ENCODE results near the gene CCDC137.

The CCDC137 gene

DNA sequence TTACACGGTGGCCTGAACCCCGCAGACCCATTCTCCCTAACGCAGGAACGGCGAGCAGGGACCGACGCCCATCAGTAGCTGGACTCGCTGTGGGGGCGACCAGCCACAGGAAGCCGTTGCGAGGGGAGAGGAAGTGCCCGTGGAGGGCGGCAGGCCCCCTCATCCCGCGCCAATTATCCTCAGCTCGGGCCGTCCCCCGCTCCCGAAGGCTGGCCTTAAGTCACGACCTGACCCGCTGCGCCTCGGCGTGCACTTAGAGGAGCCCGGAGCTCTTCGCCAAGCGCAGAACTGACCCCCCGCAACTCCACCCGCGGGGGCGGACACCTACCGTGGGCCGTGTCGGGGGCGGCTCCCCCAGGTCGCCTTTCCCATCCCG, 16.7 kb downstream of the CCDC137 start:
- peak; percentile 37 for DNase-seq (ENCODE audit: low read depth, low spot score)

GRCh38 chr17:81683584-81684441, 17.3 kb downstream of the CCDC137 start, which contains the start of the genes ARL16 and HGS:
ARL16 (minus strand) TSS chr17:81683797; CDS start chr17:81683753, 44 bp downstream.
HGS (plus strand) TSS chr17:81684011; CDS start chr17:81684067, 56 bp downstream.
- DNase-seq (ENCODE audit: low read depth, low spot score), result peak; percentile 100

- peak; percentile 55 for DNase-seq (ENCODE audit: low read depth, low spot score)
Measured at GRCh38 chr17:81684442-81684911, 17.9 kb downstream of the CCDC137 start.

DNA sequence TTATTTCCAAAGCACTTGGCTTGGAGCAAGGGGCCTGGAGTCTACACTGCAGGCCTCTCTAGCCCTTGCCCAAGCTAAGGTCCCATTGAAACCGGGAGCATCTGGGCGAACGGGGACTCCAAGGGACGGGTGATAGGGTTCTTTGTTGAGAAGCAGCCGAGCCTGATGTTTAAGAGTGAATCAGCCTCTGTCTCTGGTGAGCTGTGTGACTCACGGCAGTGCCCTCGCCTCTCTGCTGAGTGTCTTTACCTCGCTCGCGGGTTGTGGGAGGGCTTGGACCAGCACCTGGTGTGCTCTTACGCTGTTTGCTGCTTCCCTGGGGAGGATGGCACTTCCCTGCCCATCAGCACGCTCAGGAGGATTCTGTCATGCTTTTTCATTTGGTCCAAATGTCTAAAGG, 18.6 kb downstream of the CCDC137 start:
- no peak for DNase-seq (ENCODE audit: low read depth, low spot score)

DNA sequence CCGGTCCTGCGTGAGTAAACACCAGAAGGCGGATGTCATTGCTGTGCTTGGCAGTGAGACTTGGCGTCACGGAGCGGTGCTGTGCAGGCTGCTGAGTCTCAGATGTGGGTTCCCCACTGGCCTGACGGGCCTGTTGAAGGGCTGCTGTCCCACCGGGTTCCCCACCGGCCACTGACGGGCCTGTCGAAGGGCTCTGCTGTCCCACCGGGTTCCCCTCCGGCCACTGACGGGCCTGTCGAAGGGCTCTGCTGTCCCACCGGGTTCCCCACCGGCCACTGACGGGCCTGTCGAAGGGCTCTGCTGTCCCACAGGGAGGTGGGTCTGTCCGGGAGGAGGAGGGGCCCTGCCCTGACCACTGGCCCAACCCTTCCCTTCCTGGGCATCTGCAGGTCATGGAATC, 20.1 kb downstream of the CCDC137 start:
- DNase-seq (ENCODE audit: low read depth, low spot score), result no peak

GRCh38 chr17:81687770-81688541, 21.4 kb downstream of the CCDC137 start:
- DNase-seq (ENCODE audit: low read depth, low spot score), result no peak

- no peak for DNase-seq (ENCODE audit: low read depth, low spot score)
Measured at GRCh38 chr17:81688616-81689015, 22.1 kb downstream of the CCDC137 start.

DNA sequence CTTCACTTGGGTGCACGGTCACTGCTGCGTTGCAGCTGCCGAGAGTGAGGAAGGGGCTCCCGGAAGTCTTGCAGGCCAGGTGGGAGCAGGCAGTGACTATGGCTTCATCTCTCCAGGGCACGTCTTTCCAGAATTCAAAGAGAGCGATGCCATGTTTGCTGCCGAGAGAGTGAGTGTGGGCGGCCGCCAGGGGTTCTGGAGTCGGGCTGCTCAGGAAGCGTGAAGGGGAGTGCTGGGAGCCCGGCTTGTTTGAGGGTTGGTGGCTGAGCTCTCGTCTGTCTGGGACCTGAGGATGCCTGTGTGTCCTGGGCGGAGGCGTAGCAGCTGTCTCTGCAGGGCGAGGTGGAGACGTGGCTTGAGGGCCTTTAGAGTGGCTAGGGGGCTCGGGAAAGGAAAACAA, 23.5 kb downstream of the CCDC137 start:
- no peak for DNase-seq (ENCODE audit: low read depth, low spot score)

DNA sequence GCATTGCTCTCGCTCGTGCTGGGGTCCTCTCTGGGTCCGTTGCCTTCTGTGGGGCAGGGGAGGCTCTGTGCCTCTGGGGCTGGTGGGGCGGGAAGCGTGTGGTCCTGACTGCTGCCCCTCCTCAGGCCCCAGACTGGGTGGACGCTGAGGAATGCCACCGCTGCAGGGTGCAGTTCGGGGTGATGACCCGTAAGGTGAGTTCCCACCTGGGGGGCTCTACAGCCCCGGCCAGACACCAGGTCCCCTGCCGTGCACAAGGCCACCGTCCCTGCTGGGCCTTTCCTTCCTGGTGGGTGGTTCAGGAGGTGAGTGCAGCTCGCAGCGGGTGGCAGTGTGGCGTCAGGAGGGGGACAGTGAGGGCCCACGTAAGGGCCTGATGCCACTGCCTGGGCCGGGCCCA, 24.0 kb downstream of the CCDC137 start:
- DNase-seq (ENCODE audit: low read depth, low spot score), result no peak

DNA sequence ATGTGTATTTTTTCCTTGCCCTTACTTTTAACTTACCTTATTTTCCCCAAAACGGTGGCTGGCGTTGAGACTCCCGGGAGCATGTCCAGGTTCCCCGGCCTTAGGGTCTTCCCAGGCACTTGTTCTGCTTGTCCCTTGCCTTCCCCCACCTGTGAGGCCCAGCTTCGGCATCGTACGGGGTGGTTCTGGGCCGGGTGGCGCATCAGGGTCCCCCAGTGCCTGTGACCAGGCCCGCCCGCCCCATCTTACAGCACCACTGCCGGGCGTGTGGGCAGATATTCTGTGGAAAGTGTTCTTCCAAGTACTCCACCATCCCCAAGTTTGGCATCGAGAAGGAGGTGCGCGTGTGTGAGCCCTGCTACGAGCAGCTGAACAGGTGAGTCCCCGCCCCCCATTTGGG, 24.7 kb downstream of the CCDC137 start:
- DNase-seq (ENCODE audit: low read depth, low spot score), result no peak

DNA sequence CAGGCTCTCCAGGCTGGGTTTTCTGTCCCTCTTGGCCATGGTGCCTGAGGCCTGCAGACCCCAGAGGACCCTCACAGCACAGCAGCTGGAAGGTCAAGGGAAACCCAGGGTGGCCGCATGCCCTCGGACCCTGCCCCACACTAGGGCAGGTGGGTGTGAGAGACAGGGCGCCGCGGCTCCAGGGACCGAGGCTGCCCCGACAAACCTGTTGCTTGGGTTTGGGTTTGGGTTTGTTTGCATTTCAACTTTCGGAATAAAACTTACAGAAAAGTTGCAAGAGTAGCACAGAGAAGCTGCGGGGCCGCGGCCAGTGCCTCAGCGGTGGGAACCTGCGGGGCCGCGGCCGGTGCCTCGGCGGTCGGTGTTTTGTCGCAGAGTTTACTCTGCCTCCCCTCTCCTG, 25.1 kb downstream of the CCDC137 start:
- DNase-seq (ENCODE audit: low read depth, low spot score), result no peak

DNA sequence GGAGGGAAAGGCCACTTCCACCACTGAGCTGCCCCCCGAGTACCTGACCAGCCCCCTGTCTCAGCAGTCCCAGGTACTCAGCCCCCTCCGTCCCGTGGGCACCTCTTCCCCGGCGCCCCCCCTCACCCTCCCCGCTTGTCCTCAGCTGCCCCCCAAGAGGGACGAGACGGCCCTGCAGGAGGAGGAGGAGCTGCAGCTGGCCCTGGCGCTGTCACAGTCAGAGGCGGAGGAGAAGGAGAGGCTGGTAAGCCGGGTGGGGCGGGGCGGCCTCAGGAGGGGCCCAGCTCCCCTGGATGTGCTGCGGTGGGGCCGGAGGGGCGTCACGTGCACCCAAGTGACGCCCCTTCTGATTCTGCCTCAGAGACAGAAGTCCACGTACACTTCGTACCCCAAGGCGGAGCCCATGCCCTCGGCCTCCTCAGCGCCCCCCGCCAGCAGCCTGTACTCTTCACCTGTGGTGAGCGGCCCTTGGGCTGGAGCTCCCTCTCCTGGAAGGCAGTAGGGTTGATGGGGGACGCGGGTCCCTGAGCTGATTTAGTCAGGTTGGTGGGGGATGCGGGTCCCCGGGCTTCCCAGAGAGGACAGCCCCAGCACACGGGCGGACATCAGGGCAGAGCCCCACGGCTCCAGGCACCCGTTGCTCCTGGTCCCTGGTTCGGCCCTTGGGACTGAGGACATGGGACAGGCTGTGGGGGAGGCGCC, 27.1 kb downstream of the CCDC137 start:
- no peak for DNase-seq (ENCODE audit: low read depth, low spot score)

- DNase-seq (ENCODE audit: low read depth, low spot score), result no peak
Measured at GRCh38 chr17:81694810-81695209, 28.3 kb downstream of the CCDC137 start.

DNA sequence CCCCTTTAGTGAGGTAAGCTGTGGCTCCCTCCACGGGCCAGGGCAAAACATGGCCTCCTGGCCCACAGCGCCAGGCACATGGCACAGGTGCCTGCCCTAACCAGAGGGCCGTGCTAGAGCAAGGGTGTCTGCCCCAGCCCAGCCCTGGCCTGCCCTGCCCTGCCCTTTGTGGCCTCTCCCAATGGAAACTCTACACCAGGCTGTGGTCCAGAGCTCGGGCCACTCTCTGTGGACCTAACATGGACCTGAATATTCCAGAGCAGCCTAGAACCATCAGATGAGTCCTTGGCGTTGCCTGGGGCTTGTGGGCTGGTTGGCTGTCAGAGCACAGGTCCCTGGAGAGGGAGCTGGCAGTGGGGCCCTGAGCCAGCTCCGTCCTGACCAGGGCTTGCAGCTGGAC, 28.7 kb downstream of the CCDC137 start:
- DNase-seq (ENCODE audit: low read depth, low spot score), result no peak

DNA sequence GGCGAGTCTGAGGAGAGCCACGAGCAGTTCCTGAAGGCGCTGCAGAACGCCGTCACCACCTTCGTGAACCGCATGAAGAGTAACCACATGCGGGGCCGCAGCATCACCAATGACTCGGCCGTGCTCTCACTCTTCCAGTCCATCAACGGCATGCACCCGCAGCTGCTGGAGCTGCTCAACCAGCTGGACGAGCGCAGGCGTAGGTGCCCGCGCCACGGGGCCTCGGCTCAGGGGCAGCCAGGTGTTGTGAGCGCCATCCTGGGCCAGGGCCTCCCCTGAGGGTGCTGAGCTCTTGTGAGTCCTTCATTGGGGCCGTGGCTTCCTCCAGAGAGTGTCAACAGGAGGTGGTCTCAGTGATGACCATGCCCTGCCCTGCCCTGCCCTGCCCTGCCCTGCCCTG, 29.3 kb downstream of the CCDC137 start:
- no peak for DNase-seq (ENCODE audit: low read depth, low spot score)

GRCh38 chr17:81696218-81696941, 29.8 kb downstream of the CCDC137 start:
- no peak for DNase-seq (ENCODE audit: low read depth, low spot score)

- no peak for DNase-seq (ENCODE audit: low read depth, low spot score)
Measured at GRCh38 chr17:81697261-81698044, 30.9 kb downstream of the CCDC137 start.

DNA sequence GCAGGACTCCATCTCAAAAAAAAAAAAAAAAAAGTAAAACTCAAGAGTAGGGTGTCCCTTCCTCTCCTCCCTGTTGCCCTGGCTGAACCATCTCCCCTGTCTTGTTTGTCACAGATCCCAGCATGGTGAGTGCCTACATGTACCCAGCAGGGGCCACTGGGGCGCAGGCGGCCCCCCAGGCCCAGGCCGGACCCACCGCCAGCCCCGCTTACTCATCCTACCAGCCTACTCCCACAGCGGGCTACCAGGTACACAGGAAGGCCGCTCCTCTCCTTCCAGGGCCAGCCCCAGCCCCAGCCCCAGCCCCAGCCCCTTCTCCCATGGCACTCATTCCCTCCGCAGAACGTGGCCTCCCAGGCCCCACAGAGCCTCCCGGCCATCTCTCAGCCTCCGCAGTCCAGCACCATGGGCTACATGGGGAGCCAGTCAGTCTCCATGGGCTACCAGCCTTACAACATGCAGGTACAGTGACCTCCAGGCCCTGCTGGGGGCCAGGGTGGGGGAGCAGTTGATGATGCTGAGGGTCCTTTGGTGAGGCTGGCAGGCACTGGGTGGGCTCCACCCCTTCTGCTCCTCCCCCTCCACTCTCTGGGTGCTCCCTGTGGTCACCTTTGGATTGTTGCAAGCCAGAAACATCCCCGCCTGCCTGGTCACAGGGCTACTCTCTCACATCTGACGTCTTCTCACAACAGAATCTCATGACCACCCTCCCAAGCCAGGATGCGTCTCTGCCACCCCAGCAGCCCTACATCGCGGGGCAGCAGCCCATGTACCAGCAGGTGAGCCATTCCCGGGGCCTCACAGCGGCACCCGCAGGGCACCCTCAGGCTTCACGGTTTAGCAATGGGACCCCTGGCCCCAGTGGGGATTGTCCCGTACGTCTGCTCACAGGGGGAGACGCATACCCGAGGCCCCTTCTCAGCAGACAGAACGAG, 34.1 kb downstream of the CCDC137 start:
- DNase-seq (ENCODE audit: low read depth, low spot score), result no peak

- peak; percentile 23 for DNase-seq (ENCODE audit: low read depth, low spot score)
Measured at GRCh38 chr17:81701288-81702071, 34.9 kb downstream of the CCDC137 start.
